Central memory CD8-positive, alpha-beta T cell (primary cell): ENCODE results near the gene SERPINB8.

Experiments used
- ATAC-seq: fragments of 150-1000 bp; cut with Tn5 transposase; replicated peaks from 2 replicates; pipeline ENCODE4 v1.10.0; 2022; ENCODE audit warnings: mild to moderate bottlenecking, moderate FRiP score, moderate number of reproducible peaks; ENCODE audit not compliant: poor library complexity, severe bottlenecking; ENCODE audit errors: extremely low read depth
- DNase-seq, 2 donors: peaks; one replicate each; pipeline ENCODE4 v3.0.0; 2021; ENCODE audit warnings: low spot score in 2 of 2
- H3K27ac Mint-ChIP-seq: one replicate; pipeline ENCODE4 v1.8.0; 2022; ENCODE audit warnings: low read depth, mild to moderate bottlenecking, moderate library complexity, mixed read lengths
- H3K27me3 Mint-ChIP-seq: one replicate; pipeline ENCODE4 v1.8.0; 2022; ENCODE audit warnings: mixed read lengths
- H3K36me3 Mint-ChIP-seq: one replicate; pipeline ENCODE4 v1.8.0; 2022; ENCODE audit warnings: mild to moderate bottlenecking, moderate library complexity, mixed read lengths; ENCODE audit not compliant: insufficient read depth
- H3K4me1 Mint-ChIP-seq: one replicate; pipeline ENCODE4 v1.8.0; 2022; ENCODE audit warnings: mixed read lengths
- H3K4me3 Mint-ChIP-seq: one replicate; pipeline ENCODE4 v1.8.0; 2022; ENCODE audit warnings: mild to moderate bottlenecking, moderate library complexity, mixed read lengths
- H3K9me3 Mint-ChIP-seq: one replicate; pipeline ENCODE4 v1.8.0; 2022; ENCODE audit warnings: mixed read lengths

The SERPINB8 gene

GRCh38 chr18:64037812-64038414 lies 68.0 kb downstream of the SERPINB8 start:
- Mint-ChIP-seq H3K4me1 (no peaks in the 10 kb centered on the region), H3K9me3 (no peaks in the 10 kb centered on the region), H3K36me3 (no peaks in the 10 kb centered on the region), H3K27me3 (no peaks in the 10 kb centered on the region), H3K4me3 (no peak overlapping the region), H3K27ac (no peak overlapping the region)
- DNase-seq (no peak), ATAC-seq (no peak)
